Measurements from ENCODE around the gene STAT4. TPM values are rescaled to one million over a fixed set of nuclear protein-coding genes. Genes with fewer than 3 reads are reported as not detected.
"Not testable (repeated sequence)": the region's sequence is repeated elsewhere in the genome, so short reads cannot be mapped to it uniquely, and the experiment has no call there.

Gene STAT4
- total and polyA plus RNA-seq, 2 donors = 7.5 to 13.9 TPM

DNA sequence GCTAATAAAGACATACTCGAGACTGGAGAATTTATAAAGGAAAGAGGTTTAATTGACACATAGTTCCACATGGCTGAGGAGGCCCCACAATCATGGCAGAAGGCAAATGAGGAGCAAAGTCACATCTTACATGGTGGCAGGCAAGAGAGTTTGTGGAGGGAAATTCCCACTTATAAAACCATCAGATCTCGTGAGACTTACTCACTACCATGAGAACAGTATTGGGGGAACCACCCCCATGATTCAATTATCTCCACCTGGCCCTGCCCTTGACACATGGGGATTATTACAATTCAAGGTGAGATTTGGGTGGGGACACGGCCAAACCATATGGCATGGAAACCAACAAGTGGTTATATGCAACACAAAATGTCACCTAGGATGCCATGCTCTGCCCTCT is 155.5 kb downstream of the STAT4 start:
- 97% methylated on average over 3 of the region's 3 CpGs for WGBS

DNA sequence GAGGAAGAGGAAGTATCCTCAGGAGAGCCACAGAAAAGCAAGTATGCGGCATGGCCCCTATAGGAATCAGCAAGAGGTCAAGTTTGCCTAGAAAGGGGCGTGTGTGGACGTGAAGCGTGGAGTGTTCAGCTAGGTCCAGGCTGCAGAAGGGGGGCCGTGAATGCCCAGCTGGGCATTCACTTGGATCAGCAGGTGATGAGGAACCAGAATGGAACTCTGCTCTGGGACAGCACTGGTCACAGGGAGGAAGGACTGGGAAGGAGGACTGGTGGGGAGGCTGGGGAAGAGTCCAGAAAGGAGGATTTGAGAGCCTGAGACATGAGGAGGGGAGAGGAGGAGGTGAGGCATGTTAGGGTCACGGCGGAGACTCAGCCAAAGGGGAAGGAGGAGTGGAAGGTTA is 156.6 kb downstream of the STAT4 start:
- H3K36me3 ChIP-seq (ENCODE audit: control insufficient read depth in 2 of 2, insufficient read depth in 2 of 2, low read length in 1 of 2) = peaks cover 70 to 96% of the 10 kb centered on the region in 2 donors
- WGBS = 99% methylated on average over 7 of the region's 7 CpGs

More for the DNA sequence above, 155.5 kb downstream of the STAT4 start:
- H3K36me3 ChIP-seq (ENCODE audit: control insufficient read depth in 2 of 2, insufficient read depth in 2 of 2, low read length in 1 of 2) = peaks cover 70 to 96% of the 10 kb centered on the region in 2 donors
- H3K9me3 ChIP-seq (ENCODE audit: control insufficient read depth in 2 of 2, insufficient read depth in 1 of 2, low read length in 1 of 2); H3K4me1 ChIP-seq (ENCODE audit: control insufficient read depth in 2 of 2, insufficient read depth in 2 of 2, low read length in 2 of 2); DNase-seq (ENCODE audit: low read depth in 6 of 9, low spot score in 9 of 9); H3K27ac ChIP-seq (ENCODE audit: low read depth in 1 of 2, low read length in 1 of 2); H3K27me3 ChIP-seq (ENCODE audit: control insufficient read depth in 2 of 2, insufficient read depth in 1 of 2, low read length in 1 of 2); H3K4me3 ChIP-seq (ENCODE audit: low read length in 2 of 2): not testable (repeated sequence)

DNA sequence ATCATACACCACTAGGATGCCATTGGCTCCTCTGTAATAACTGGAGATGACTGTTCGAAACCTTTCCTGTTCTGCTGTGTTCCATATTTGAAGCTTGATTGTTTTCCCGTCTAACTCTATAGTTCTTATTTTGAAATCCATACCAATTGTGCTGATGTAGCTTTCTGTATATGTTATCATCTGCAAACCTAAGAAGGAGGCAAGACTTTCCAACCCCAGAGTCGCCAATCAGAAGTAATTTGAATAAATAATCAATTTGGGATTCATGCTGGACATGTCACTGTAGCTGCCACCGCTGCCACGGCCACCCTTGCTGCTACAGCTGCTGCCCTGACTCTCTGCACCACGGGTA is 157.5 kb downstream of the STAT4 start:
- Histone ChIP-seq H3K9me3 (ENCODE audit: control insufficient read depth in 2 of 2, insufficient read depth in 1 of 2, low read length in 1 of 2) (no peaks in the 10 kb centered on the region), H3K27ac (ENCODE audit: low read depth in 1 of 2, low read length in 1 of 2) (no peak overlapping the region), H3K4me3 (ENCODE audit: low read length in 2 of 2) (no peak overlapping the region), H3K27me3 (ENCODE audit: control insufficient read depth in 2 of 2, insufficient read depth in 1 of 2, low read length in 1 of 2) (no peaks in the 10 kb centered on the region), H3K36me3 (ENCODE audit: control insufficient read depth in 2 of 2, insufficient read depth in 2 of 2, low read length in 1 of 2) (peaks cover 75 to 97% of the 10 kb centered on the region in 2 donors), H3K4me1 (ENCODE audit: control insufficient read depth in 2 of 2, insufficient read depth in 2 of 2, low read length in 2 of 2) (no peaks in the 10 kb centered on the region)
- 97% methylated on average over 6 of the region's 6 CpGs for WGBS
- DNase-seq (ENCODE audit: low read depth in 6 of 9, low spot score in 9 of 9) = no peak

More for the DNA sequence above, 156.6 kb downstream of the STAT4 start:
- Histone ChIP-seq H3K4me3 (ENCODE audit: low read length in 2 of 2) (no peak overlapping the region), H3K27ac (ENCODE audit: low read depth in 1 of 2, low read length in 1 of 2) (no peak overlapping the region), H3K4me1 (ENCODE audit: control insufficient read depth in 2 of 2, insufficient read depth in 2 of 2, low read length in 2 of 2) (no peaks in the 10 kb centered on the region), H3K27me3 (ENCODE audit: control insufficient read depth in 2 of 2, insufficient read depth in 1 of 2, low read length in 1 of 2) (no peaks in the 10 kb centered on the region), H3K9me3 (ENCODE audit: control insufficient read depth in 2 of 2, insufficient read depth in 1 of 2, low read length in 1 of 2) (no peaks in the 10 kb centered on the region)
- DNase-seq (ENCODE audit: low read depth in 6 of 9, low spot score in 9 of 9) = no peak

DNA sequence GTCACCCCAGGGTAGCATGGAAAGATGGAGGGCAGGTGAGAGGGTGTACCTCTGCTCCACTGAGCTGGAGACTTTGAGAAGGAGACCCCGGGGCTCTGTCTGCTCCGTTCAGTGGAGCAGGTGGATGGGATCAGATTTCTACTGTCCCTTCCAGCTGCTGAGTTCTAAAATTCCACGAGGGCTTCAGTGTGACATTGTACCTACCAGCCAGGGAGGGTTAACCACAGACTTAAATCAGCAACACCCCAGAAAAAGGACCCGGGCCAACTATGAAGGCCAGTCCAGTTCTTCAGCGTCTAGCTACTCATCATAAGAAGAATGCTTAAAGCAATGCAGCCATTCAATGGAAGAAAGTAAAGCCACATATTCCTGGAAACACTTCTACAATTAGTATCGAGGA is 160.7 kb downstream of the STAT4 start:
- Histone ChIP-seq H3K36me3 (ENCODE audit: control insufficient read depth in 2 of 2, insufficient read depth in 2 of 2, low read length in 1 of 2) (peaks cover 76 to 97% of the 10 kb centered on the region in 2 donors), H3K27ac (ENCODE audit: low read depth in 1 of 2, low read length in 1 of 2) (no peak overlapping the region), H3K4me1 (ENCODE audit: control insufficient read depth in 2 of 2, insufficient read depth in 2 of 2, low read length in 2 of 2) (no peaks in the 10 kb centered on the region), H3K9me3 (ENCODE audit: control insufficient read depth in 2 of 2, insufficient read depth in 1 of 2, low read length in 1 of 2) (no peaks in the 10 kb centered on the region), H3K27me3 (ENCODE audit: control insufficient read depth in 2 of 2, insufficient read depth in 1 of 2, low read length in 1 of 2) (no peaks in the 10 kb centered on the region), H3K4me3 (ENCODE audit: low read length in 2 of 2) (no peak overlapping the region)
- no peak for DNase-seq (ENCODE audit: low read depth in 6 of 9, low spot score in 9 of 9)
- 98% methylated on average over 6 of the region's 6 CpGs for WGBS

DNA sequence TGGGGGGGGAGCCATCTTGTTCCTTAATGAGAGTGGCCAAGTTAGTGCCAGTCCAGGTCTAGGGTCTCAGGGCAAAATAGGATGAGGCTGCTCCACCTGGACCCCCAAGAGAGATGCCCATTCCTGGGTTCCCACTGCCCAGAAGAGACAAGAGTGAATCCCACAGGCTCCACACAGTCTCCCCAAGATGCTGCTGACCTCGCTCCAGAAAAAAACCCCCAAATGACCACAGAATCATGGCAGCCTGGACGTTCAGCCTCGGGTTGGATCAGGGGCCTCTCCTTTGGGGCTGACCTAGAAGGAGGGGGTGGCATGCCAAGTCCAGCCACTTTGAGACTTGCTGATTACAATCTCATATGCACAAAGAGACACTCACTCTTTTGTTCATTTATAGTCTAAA is 161.9 kb downstream of the STAT4 start:
- WGBS = 98% methylated on average over 3 of the region's 3 CpGs

DNA sequence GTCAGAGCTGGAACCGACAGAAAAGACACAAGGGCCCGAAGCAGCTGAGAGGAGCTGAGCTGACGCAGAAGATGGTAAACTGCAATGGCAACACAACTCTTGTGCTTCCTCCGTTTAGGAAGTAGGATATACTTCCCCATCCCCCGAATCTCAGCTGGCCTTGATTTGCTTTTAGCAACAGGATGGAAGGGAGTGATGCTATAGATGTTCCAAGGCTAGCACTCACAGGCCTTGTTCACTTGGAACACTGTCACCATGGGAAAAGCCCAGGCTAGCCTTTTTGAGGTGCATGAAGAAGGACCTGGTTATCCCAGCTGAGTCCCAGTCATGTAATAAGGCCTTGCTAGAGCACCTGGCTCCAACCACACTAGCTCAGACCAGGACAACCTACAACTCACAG is 162.9 kb downstream of the STAT4 start:
- 97% methylated on average over 5 of the region's 5 CpGs for WGBS
- Histone ChIP-seq H3K27me3 (ENCODE audit: control insufficient read depth in 2 of 2, insufficient read depth in 1 of 2, low read length in 1 of 2) (no peaks in the 10 kb centered on the region), H3K27ac (ENCODE audit: low read depth in 1 of 2, low read length in 1 of 2) (no peak overlapping the region), H3K4me3 (ENCODE audit: low read length in 2 of 2) (no peak overlapping the region), H3K36me3 (ENCODE audit: control insufficient read depth in 2 of 2, insufficient read depth in 2 of 2, low read length in 1 of 2) (peaks cover 74 to 97% of the 10 kb centered on the region in 2 donors), H3K4me1 (ENCODE audit: control insufficient read depth in 2 of 2, insufficient read depth in 2 of 2, low read length in 2 of 2) (no peaks in the 10 kb centered on the region), H3K9me3 (ENCODE audit: control insufficient read depth in 2 of 2, insufficient read depth in 1 of 2, low read length in 1 of 2) (no peaks in the 10 kb centered on the region)
- no peak for DNase-seq (ENCODE audit: low read depth in 6 of 9, low spot score in 9 of 9)

More for the DNA sequence above, 161.9 kb downstream of the STAT4 start:
- no peaks in the 10 kb centered on the region for H3K4me1 ChIP-seq (ENCODE audit: control insufficient read depth in 2 of 2, insufficient read depth in 2 of 2, low read length in 2 of 2)
- H3K27me3 ChIP-seq (ENCODE audit: control insufficient read depth in 2 of 2, insufficient read depth in 1 of 2, low read length in 1 of 2) = no peaks in the 10 kb centered on the region
- H3K9me3 ChIP-seq (ENCODE audit: control insufficient read depth in 2 of 2, insufficient read depth in 1 of 2, low read length in 1 of 2) = no peaks in the 10 kb centered on the region
- no peak overlapping the region for H3K27ac ChIP-seq (ENCODE audit: low read depth in 1 of 2, low read length in 1 of 2)
- no peak overlapping the region for H3K4me3 ChIP-seq (ENCODE audit: low read length in 2 of 2)
- no peak for DNase-seq (ENCODE audit: low read depth in 6 of 9, low spot score in 9 of 9)
- peaks cover 76 to 98% of the 10 kb centered on the region in 2 donors for H3K36me3 ChIP-seq (ENCODE audit: control insufficient read depth in 2 of 2, insufficient read depth in 2 of 2, low read length in 1 of 2)

DNA sequence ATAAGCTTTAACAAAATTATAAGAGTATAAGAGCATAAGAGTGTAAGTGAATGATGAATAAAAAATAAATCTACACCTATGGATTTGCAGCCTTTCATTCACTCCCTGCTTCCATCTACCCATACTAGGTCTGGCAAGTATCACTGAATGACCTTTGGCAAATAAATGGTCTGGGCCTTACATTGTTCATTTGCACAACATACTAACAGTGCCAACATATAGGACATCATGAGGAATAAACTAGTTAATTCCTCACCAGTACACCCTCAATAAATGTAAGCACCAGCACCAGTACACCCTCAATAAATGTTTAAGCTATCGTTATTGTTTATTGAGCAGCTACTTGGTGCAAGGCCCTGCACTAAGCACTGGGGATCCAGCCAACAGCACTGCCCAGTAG is 163.7 kb downstream of the STAT4 start:
- H3K36me3 ChIP-seq (ENCODE audit: control insufficient read depth in 2 of 2, insufficient read depth in 2 of 2, low read length in 1 of 2) = peaks cover 74 to 97% of the 10 kb centered on the region in 2 donors
- no peaks in the 10 kb centered on the region for H3K27me3 ChIP-seq (ENCODE audit: control insufficient read depth in 2 of 2, insufficient read depth in 1 of 2, low read length in 1 of 2)
- WGBS = 99% methylated on average over 1 of the region's 1 CpG
- H3K4me3 ChIP-seq (ENCODE audit: low read length in 2 of 2) = no peak overlapping the region
- no peak overlapping the region for H3K27ac ChIP-seq (ENCODE audit: low read depth in 1 of 2, low read length in 1 of 2)
- DNase-seq (ENCODE audit: low read depth in 6 of 9, low spot score in 9 of 9) = no peak
- peaks cover 0 to 3% of the 10 kb centered on the region in 2 donors for H3K4me1 ChIP-seq (ENCODE audit: control insufficient read depth in 2 of 2, insufficient read depth in 2 of 2, low read length in 2 of 2)
- no peaks in the 10 kb centered on the region for H3K9me3 ChIP-seq (ENCODE audit: control insufficient read depth in 2 of 2, insufficient read depth in 1 of 2, low read length in 1 of 2)

DNA sequence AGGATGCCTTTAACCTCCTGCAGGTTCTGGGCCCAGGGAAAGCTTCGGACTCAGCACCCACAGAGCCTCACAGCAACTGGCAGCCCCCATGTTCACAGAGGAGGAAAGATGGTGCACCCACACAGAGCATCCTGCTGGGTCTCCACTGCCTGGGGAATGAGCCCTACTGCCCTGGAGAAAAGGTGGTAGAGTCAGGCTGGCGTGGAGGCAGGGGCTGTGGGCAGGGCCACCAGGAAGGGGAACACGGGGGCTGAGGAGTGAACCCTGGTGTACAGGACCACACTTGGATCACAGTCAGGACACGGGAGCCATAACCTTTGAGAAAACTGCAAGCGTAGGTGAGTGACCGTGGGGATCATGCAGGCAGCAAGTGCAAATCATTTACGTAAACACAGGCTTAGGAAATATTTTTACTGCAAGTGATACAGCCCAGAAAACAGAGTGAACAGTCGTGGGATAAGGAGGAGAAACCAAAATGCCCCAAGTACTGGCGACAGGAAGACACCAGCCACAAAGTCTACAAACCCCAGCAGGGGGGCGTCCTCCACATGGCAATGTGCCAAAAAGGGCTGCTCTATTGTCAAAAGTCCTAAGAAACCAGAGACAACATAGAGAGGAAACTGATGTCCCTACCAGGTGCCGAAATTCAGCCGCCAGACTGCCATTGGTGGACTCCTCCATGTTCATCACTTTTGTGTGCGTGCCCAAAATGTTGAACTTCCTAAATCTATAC is 164.4 kb downstream of the STAT4 start:
- WGBS = 48% methylated on average over 13 of the region's 13 CpGs
- no peak overlapping the region for H3K4me3 ChIP-seq (ENCODE audit: low read length in 2 of 2)
- H3K36me3 ChIP-seq (ENCODE audit: control insufficient read depth in 2 of 2, insufficient read depth in 2 of 2, low read length in 1 of 2) = peaks cover 76 to 97% of the 10 kb centered on the region in 2 donors
- H3K27me3 ChIP-seq (ENCODE audit: control insufficient read depth in 2 of 2, insufficient read depth in 1 of 2, low read length in 1 of 2) = no peaks in the 10 kb centered on the region
- H3K27ac ChIP-seq (ENCODE audit: low read depth in 1 of 2, low read length in 1 of 2) = no peak overlapping the region
- DNase-seq (ENCODE audit: low read depth in 6 of 9, low spot score in 9 of 9) = peak in 1 of 9 donors; percentile 45
- H3K9me3 ChIP-seq (ENCODE audit: control insufficient read depth in 2 of 2, insufficient read depth in 1 of 2, low read length in 1 of 2) = no peaks in the 10 kb centered on the region
- H3K4me1 ChIP-seq (ENCODE audit: control insufficient read depth in 2 of 2, insufficient read depth in 2 of 2, low read length in 2 of 2) = peaks cover 0 to 3% of the 10 kb centered on the region in 2 donors

DNA sequence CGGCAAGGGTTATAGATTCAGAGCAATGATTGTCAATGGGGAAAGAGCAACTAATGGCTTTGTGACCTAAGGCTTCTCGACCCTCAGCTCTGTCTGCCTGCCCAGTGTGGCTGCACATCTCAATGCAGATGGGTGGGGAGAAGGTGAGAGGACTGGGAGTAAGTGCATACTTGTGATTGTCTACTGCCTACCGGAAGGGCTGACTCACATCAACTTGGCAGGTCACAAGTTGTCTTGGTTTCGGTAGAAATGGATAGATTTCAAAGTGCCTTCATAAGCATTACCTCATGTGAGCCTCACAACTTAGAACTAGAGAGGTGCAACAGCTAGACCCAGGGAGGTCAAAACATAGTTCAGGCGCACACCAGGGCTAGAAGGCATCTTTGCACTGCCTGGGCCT is 166.2 kb downstream of the STAT4 start:
- peak overlapping the region in 1 of 2 donors; percentile 46 for H3K27ac ChIP-seq (ENCODE audit: low read depth in 1 of 2, low read length in 1 of 2)
- H3K4me3 ChIP-seq (ENCODE audit: low read length in 2 of 2) = no peak overlapping the region
- H3K4me1 ChIP-seq (ENCODE audit: control insufficient read depth in 2 of 2, insufficient read depth in 2 of 2, low read length in 2 of 2) = peaks cover 9 to 20% of the 10 kb centered on the region in 2 donors
- no peaks in the 10 kb centered on the region for H3K27me3 ChIP-seq (ENCODE audit: control insufficient read depth in 2 of 2, insufficient read depth in 1 of 2, low read length in 1 of 2)
- 96% methylated on average over 5 of the region's 5 CpGs for WGBS
- no peaks in the 10 kb centered on the region for H3K9me3 ChIP-seq (ENCODE audit: control insufficient read depth in 2 of 2, insufficient read depth in 1 of 2, low read length in 1 of 2)
- no peak for DNase-seq (ENCODE audit: low read depth in 6 of 9, low spot score in 9 of 9)
- peaks cover 65 to 97% of the 10 kb centered on the region in 2 donors for H3K36me3 ChIP-seq (ENCODE audit: control insufficient read depth in 2 of 2, insufficient read depth in 2 of 2, low read length in 1 of 2)
